ENCODE measurements around the gene KIF26A.

DNA sequence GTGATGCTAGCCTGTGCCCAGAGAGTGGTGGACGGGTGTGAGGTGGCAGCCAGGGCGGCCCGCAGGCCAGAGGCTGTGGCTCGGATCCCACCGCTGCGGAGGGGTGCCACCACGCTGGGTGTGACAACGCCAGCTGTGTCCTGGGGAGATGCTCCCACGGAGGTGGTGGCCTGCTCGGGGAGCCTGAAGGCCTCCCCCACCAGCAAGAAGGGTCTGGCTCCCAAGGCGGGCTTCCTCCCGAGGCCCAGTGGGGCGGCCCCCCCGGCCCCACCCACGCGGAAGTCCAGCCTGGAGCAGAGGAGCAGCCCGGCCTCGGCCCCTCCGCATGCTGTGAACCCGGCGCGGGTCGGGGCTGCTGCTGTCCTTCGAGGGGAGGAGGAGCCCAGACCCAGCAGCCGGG is 38.2 kb downstream of the KIF26A start:
- TF ChIP-seq POLR2AphosphoS5 (IDR thresholded peaks at IDR 0.05) = no peak
- TF ChIP-seq EP300 (IDR thresholded peaks at IDR 0.05) = no peak
- TF ChIP-seq POLR2A (IDR thresholded peaks at IDR 0.05) = no peak

Measured in stomach (tissue), 4 donors.